Cardiac muscle cell (in vitro differentiated cells and primary cell): ENCODE measurements around the gene PRR5. TPM values are rescaled to one million over a fixed set of nuclear protein-coding genes. Genes with fewer than 3 reads are reported as not detected.

Experiments
- DNase-seq, 2 donors: peaks; one replicate each; pipeline versions ENCODE4 v3.0.0 to v3.0.0-alpha.2; 2010 to 2017; ENCODE audit warnings: low read depth in 1 of 2, low spot score in 1 of 2
- H3K27ac ChIP-seq: fragments of 200-600 bp; sonication (generic); 2 replicates; pipeline ENCODE4 v1.5.1; 2016
- H3K27me3 ChIP-seq: fragments of 200-600 bp; sonication (generic); 2 replicates; pipeline ENCODE4 v1.6.0; 2016; ENCODE audit warnings: control low read depth
- H3K36me3 ChIP-seq: fragments of 200-600 bp; sonication (generic); 2 replicates; pipeline ENCODE4 v1.5.1; 2016; ENCODE audit warnings: control low read depth
- H3K4me1 ChIP-seq: fragments of 200-600 bp; sonication (generic); 2 replicates; pipeline ENCODE4 v1.8.1; 2017; ENCODE audit warnings: low read depth, mild to moderate bottlenecking, mixed run types
- H3K4me3 ChIP-seq: fragments of 200-600 bp; sonication (generic); 2 replicates; pipeline ENCODE4 v1.5.1; 2016; ENCODE audit warnings: mild to moderate bottlenecking
- H3K9me3 ChIP-seq: fragments of 200-600 bp; sonication (generic); 2 replicates; pipeline ENCODE4 v1.5.1; 2017; ENCODE audit warnings: low read depth, mild to moderate bottlenecking, control low read depth
- CTCF ChIP-seq: IDR thresholded peaks from 2 replicates; pipeline ENCODE4 v1.5.1; 2012; ENCODE audit warnings: low read depth, mild to moderate bottlenecking, low read length
- polyA plus RNA-seq: library from polyadenylated mRNA; unstranded; fragments of >200 nt; fragmentation: Nextera tagmentation; extraction: Ambion mirVana; gene quantifications from 2 replicates; pipeline ENCODE4 v1.2.1, GENCODE V29; 2016
- total RNA-seq: library from RNA; depleted of rRNA; stranded (reverse); fragments of >200 nt; gene quantifications from 2 replicates; pipeline ENCODE4 v1.2.3, GENCODE V29; 2016

PRR5 gene
- total and polyA plus RNA-seq, 2 experiments from 2014 or later = 36.5 to 41.7 TPM

- peak; percentile 100 for TF ChIP-seq CTCF
- Histone ChIP-seq H3K27ac (no peak overlapping the region), H3K4me3 (no peak overlapping the region), H3K4me1 (no peaks in the 10 kb centered on the region), H3K9me3 (no peaks in the 10 kb centered on the region), H3K36me3 (no peaks in the 10 kb centered on the region), H3K27me3 (no peaks in the 10 kb centered on the region)
- DNase-seq = peak; percentile 92 to 94
Measured at GRCh38 chr22:44684506-44685383, 17.3 kb upstream of the PRR5 start.

GRCh38 chr22:44685384-44686056 lies 16.5 kb upstream of the PRR5 start:
- Histone ChIP-seq H3K4me3 (no peak overlapping the region), H3K4me1 (no peaks in the 10 kb centered on the region), H3K27ac (no peak overlapping the region), H3K27me3 (no peaks in the 10 kb centered on the region), H3K9me3 (no peaks in the 10 kb centered on the region), H3K36me3 (no peaks in the 10 kb centered on the region)
- DNase-seq = peak in 1 of 2 donors; percentile 60
- no peak for TF ChIP-seq CTCF

DNA sequence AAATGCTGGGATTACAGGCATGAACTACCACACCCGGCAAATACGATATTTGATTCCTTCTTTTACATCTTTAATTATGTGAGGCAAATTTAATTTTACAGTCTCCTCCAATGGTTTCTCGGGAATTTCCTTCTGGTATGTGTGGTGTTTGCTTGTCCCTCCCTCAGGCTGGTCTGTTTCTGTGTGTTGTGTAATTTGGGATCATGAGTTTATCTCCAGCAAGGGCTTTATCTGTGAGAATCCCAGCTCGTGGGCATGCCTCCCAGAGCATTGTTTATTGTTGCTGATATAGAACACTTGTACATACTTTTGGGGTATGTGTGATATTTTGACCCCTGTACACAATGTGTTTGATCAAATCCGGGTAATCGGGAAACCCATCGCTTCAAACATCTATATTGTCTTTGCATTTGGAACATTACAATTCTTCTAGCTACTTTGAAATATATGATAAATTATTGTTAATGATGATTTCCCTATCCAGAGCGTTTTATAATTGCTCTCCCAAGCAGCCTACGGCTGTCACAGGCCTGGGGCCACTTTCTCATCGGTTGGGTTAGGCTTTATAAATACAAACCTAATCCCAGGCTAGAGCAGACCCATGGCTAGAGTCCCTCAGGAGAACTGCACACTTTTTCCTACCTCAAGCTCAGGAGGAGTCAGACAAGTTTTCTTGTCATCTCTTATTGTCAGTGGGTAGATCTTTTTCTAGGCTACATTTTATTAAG lies 15.0 kb upstream of the PRR5 start:
- Histone ChIP-seq H3K36me3 (no peaks in the 10 kb centered on the region), H3K27me3 (no peaks in the 10 kb centered on the region), H3K4me1 (no peaks in the 10 kb centered on the region), H3K27ac (no peak overlapping the region), H3K9me3 (no peaks in the 10 kb centered on the region), H3K4me3 (no peak overlapping the region)
- DNase-seq = peak in 1 of 2 donors; percentile 81
- TF ChIP-seq CTCF = no peak

GRCh38 chr22:44689173-44689572 lies 12.8 kb upstream of the PRR5 start:
- TF ChIP-seq CTCF = no peak

DNA sequence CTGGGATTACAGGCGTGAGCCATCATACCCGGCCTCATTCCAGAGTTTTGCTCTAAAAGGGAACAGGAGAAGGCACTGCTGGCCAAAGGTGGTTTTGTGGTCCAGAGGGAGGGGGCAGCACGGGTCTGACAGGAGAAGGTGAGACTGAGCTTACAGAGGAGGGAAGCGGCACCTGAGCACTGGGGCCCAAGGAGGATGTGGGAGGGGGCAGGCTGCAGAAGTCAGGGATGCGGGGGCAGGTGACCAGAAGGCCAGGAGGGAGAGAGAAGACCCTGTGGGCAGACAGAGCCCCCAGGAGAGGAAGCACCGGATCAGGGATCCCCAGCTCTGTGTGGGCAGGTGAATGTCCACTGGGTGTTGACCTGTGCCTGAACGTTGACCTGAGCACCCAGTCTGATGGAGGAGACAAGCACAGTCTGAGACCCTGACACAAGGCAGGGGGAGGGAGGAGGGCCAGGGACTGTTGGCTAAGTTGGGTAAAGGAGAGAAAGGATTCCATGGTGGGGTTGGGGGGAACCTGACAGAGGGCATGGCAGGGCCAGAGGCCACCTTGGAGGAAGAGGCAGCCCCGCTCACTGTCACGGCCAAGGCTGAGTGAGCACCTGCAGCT lies 12.0 kb upstream of the PRR5 start:
- Histone ChIP-seq H3K27ac (no peak overlapping the region), H3K4me3 (no peak overlapping the region), H3K36me3 (no peaks in the 10 kb centered on the region), H3K27me3 (no peaks in the 10 kb centered on the region), H3K4me1 (no peaks in the 10 kb centered on the region), H3K9me3 (no peaks in the 10 kb centered on the region)
- no peak for TF ChIP-seq CTCF
- no peak for DNase-seq

More at GRCh38 chr22:44689173-44689572, 12.8 kb upstream of the PRR5 start:
- Histone ChIP-seq H3K27ac (no peak overlapping the region), H3K9me3 (no peaks in the 10 kb centered on the region), H3K4me3 (no peak overlapping the region), H3K36me3 (no peaks in the 10 kb centered on the region), H3K4me1 (no peaks in the 10 kb centered on the region), H3K27me3 (no peaks in the 10 kb centered on the region)
- DNase-seq = no peak
